ENCODE measurements around the gene CELF4.

Gene CELF4

DNA sequence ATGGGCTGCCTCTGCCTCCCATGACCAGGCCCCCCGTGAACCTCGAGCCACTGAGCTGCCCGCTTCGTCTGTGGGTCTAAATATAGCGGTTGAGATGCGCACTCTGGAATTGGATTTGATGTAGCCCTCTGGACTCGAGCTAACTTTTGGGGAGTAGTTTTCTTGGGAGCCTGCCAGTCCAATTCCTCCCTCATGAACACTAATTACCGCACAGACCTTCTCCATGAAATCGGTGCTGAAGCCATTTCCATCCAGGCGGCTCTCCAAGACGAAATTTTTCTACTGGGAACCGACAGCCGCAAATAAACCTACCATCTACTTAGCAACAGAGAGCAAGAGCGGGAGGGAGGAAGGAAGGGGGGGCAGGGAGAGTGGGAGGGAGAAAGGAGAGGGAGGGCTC is 63.6 kb downstream of the CELF4 start:
- Histone ChIP-seq H3K27ac (no peak overlapping the region), H3K4me3 (no peak overlapping the region)
- TF ChIP-seq, protein P1, sequence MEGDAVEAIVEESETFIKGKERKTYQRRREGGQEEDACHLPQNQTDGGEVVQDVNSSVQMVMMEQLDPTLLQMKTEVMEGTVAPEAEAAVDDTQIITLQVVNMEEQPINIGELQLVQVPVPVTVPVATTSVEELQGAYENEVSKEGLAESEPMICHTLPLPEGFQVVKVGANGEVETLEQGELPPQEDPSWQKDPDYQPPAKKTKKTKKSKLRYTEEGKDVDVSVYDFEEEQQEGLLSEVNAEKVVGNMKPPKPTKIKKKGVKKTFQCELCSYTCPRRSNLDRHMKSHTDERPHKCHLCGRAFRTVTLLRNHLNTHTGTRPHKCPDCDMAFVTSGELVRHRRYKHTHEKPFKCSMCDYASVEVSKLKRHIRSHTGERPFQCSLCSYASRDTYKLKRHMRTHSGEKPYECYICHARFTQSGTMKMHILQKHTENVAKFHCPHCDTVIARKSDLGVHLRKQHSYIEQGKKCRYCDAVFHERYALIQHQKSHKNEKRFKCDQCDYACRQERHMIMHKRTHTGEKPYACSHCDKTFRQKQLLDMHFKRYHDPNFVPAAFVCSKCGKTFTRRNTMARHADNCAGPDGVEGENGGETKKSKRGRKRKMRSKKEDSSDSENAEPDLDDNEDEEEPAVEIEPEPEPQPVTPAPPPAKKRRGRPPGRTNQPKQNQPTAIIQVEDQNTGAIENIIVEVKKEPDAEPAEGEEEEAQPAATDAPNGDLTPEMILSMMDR (IDR thresholded peaks at IDR 0.05), result no peak
- DNase-seq (ENCODE audit: low spot score), result no peak

- Histone ChIP-seq H3K4me3 (no peak overlapping the region), H3K27ac (no peak overlapping the region)
- TF ChIP-seq, protein P1 (IDR thresholded peaks at IDR 0.05), result no peak
- DNase-seq (ENCODE audit: low spot score), result no peak
Measured at GRCh38 chr18:37501136-37501535, 64.5 kb downstream of the CELF4 start.

GRCh38 chr18:37499913-37500312 is 65.7 kb downstream of the CELF4 start:
- TF ChIP-seq, protein P1 (IDR thresholded peaks at IDR 0.05), result no peak
- no peak for DNase-seq (ENCODE audit: low spot score)
- no peak overlapping the region for H3K27ac ChIP-seq
- no peak overlapping the region for H3K4me3 ChIP-seq

GRCh38 chr18:37499044-37499443 is 66.6 kb downstream of the CELF4 start:
- H3K27ac ChIP-seq, result no peak overlapping the region
- H3K4me3 ChIP-seq, result no peak overlapping the region
- TF ChIP-seq, protein P1 (IDR thresholded peaks at IDR 0.05), result no peak
- DNase-seq (ENCODE audit: low spot score), result no peak

GRCh38 chr18:37497853-37498518 is 67.6 kb downstream of the CELF4 start:
- Histone ChIP-seq H3K27ac (no peak overlapping the region), H3K4me3 (no peak overlapping the region)
- TF ChIP-seq, protein P1 (IDR thresholded peaks at IDR 0.05), result no peak
- DNase-seq (ENCODE audit: low spot score), result no peak

DNA sequence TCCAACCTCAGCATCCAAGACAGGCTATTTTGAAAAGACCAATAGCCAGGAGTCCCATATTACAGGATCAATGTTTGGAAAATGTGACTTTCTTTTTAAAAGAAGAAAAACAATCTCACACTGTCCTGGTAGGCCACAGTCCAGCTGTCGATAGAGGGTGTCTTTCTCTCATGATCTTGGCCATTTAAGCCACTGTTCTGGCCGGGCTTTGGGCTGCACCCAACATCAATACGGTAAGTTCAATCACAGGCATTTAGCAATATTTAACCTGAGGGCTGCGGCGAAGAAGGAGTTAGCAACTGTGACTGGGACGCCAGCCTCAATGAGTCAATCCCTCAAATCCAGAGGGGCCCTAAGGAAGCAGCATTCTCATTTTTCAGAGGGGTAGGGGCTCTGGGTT is 69.0 kb downstream of the CELF4 start:
- DNase-seq (ENCODE audit: low spot score), result no peak
- TF ChIP-seq, protein P1 (IDR thresholded peaks at IDR 0.05), result no peak

DNA sequence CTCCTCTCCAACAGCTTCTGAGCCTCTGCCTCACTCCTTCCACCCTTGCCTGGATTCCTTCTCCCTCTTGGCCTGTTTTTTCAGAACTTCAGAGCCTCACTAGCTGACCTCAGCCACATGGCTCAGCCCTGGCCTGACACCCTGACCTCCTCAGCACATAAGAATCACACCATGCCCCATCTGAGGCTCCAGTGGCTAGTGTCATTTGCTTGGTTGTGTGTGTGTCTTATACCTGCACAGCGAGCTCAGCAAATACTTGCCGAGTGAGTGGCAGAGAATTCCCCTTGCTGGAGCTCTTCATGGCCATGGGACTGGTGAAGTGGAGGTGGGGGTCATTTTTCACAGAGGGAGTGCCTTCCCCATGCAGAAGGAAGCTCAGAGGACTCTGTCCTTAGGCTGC is 70.2 kb downstream of the CELF4 start:
- no peak for DNase-seq (ENCODE audit: low spot score)
- H3K4me3 ChIP-seq, result no peak overlapping the region

More for the DNA sequence above, 69.0 kb downstream of the CELF4 start:
- H3K27ac ChIP-seq, result no peak overlapping the region
- H3K4me3 ChIP-seq, result no peak overlapping the region

More for the DNA sequence above, 70.2 kb downstream of the CELF4 start:
- TF ChIP-seq, protein P1 (IDR thresholded peaks at IDR 0.05), result no peak
- H3K27ac ChIP-seq, result no peak overlapping the region

All from coronary artery (tissue), 2 donors.